GM18870 (cell line): ENCODE data around the gene ARHGAP23.
"Not testable (repeated sequence)": the region's sequence is repeated elsewhere in the genome, so short reads cannot be mapped to it uniquely, and the experiment has no call there.

ENCODE experiments used
- ATAC-seq: cut with Tn5 transposase; IDR thresholded peaks from one replicate; pipeline ENCODE4 v1.9.1; 2021; ENCODE audit warnings: moderate library complexity; ENCODE audit not compliant: unreplicated experiment

ARHGAP23 gene

DNA sequence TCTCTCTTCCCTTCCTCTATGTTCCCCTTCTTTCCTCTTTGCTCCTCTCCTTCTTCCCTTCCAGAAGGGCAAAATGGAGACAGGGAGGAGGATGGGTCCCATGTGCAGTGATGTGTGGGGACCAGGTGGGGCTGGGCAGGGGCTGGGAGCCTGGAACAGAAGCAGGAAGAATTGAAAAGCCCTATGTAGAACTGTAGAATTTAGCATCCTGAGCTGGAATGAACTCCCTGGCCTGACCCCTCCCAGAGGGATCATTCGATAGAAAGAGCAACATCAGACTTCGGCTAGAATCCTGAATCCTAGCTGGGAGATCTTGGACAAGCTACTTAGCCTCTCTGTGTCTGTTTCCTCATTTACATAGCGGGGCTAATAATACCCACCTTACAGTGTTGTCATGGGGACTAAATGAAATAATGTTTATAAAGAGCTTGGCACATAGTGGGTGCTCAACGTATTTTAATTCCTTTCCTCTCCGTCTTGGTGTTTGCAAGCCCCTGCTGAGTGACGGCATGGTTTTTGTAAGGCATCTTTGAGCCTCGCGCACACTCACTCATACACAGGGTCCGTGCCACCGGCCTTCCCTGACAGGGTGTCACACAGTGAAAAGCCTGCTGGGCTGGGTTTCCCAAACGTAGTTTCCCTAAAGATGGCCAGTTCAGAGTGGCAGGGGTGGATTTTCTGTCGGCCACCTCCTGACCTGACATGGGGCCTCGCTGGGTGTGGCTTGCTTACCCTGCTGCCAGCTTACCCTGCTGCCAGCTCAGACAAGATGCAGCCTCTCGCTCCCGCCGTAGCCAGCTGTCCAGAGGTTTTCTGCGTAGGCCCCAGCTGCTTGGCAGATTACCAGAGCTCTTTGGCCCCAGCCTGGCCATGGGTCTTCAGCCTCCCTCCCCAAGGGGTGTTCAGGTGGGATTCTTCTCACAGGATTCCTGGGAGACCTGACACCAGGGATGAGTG, 6.1 kb upstream of the ARHGAP23 start:
- no peak for ATAC-seq

DNA sequence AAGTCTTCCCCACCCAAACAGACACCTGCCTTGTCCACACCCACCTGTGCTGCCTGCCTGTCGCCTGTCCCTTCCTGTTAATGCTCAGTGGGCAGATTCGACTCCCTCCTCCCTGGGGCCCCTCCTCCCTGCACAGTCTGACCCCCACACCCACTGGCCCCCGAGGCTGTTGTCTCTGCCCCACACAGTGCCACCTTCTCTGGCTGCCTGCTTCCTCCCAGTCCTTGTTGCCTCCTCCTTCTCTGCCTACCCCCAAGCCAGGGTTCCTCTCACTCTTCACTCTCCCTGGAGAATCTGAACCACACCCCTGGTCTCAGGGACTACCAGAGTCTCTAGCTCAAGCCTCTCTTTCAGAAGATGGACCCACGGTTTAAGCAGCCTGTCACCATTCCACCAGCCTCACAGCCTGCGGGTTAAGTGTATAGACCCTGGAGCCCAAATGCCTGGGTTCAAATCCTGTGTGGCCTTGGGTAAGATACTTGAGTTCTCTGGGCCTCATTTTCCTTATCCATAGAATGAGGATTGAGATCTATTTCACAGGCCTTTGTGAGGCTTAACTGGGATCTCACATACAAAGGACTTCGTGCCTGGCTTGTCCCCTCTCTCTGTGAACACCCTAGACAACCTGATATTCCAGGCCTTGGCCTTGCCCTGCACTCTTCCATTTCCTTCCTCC, 3.8 kb upstream of the ARHGAP23 start:
- no peak for ATAC-seq

DNA sequence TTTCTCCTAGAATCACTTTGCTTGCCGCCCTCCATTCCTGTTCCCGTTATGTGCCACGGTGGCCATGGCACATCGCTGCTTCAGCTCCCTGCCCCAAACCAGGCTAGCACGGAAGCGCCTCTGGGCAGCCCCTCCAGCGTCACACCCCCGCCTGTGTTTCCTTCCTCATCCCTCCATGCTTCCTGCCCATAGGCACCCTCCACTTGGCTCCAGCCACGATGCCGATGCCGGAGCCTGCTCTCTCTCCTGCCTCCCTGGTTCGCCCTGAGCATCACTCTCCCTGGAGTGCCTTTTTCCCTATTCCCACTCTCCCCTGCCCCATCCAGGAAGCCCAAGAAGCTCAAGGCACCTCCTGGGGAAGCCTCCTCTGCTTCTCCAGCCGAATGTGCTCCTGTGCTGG, 3.2 kb upstream of the ARHGAP23 start:
- ATAC-seq = no peak

DNA sequence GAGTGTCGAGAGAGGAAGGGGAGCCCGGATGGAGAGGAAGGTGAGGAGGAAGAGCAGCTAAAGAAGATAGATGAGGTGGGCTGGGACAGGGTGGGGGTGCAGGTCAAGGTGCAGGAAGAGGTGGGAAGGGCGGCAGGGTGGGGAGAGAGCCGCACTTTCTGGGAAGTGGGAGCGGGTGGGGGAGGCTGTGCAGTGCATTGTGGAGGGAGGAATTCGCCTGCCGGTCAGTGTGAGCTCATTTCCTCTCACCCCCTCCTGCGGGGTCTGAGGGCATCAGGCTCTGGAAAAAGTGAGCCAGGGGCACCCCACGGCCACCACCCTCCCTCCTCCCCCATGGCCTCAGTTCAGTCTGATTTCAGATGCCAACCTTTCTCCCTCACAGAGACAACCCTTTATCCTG, 2.5 kb upstream of the ARHGAP23 start:
- ATAC-seq = no peak

DNA sequence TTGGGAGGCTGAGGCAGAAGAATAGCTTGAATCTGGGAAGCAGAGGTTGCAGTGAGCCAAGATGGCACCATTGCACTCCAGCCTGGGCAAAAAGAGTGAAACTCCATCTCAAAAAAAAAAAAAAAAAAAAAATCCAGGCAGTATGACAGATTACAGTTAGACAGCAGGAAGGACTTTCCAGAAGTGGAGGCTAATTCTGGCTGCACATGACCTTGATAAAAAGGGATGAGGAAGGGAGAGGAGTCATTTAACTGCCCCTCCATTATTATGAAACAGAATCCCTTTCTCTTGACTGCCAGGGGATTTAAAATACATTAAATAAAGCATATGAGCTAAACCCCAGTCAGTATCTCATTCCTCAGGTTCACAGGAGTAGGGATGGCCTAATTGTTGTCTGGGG, 1.8 kb upstream of the ARHGAP23 start:
- ATAC-seq = no peak

DNA sequence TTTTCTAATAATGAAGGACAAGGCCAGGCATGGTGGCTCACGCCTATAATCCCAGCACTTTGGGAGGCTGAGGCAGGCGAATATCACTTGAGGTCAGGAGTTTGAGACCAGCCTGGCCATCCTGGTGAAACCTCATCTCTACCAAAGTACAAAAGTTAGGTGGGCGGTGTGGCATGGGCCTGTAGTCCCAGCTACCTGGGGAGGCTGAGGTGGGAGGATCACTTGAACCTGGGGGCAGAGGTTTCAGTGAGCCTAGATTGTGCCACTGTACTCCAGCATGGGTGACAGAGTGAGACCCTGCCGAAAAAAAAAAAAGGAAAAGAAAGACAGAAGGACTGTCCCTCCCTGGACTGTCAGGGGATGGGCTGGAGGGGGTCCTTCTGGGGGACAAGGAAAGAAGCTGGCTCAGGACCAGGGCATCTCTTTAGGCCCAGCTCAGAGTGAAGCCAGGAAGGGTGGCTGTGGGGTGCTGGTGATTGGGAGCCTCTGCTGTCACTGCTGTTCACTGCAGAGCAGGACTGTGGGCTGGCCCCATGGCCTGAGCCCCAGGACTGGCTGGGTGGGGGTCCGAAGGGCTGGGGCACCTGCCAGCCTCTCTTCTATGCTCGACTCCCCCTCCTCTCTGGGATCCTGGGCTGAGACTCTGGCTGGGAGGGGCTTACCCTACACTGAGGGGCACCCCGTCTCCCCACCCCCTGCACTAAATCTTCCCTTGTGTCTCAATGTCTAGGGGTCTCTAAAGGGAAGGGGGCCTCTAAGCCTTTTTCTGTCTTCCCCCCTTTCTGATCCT, 909 bp upstream of the ARHGAP23 start:
- ATAC-seq = no peak

DNA sequence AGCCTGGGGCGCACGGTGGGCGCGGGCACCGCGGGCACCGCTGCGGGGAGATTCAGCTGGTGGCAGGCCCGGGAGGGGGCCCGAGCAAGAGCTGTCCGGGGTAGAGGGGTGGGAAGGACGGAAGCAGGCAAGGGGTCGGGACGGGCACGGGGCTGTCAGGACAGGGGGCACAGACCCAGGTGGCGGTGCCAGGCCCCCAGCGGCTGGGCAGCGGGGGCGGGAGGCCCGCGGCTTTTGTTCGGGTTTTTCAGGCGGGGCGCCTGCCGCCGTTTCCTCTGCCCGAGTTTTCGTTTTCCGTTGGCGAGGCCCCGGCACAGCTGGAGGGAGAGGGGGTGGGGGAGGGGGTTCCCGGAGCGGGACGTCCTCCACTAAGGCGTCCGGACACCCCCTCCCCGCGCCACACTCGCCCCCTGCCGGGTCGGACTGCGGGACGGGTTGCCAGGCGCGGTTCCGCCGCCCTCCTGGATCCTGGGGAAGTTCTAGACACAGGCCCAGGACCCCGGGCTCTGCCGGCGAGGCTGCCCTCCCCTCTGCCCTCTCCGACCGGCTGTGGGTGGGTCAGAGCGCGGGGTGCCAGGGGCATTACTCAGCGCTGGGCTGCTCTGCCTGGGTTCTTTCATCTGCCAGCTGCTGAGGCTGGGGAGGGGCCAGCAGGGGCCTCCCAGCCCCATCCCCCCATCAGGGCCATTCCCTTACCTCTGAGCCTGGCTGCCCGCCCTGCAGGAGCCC, 543 bp downstream of the ARHGAP23 start:
- ATAC-seq = no peak

DNA sequence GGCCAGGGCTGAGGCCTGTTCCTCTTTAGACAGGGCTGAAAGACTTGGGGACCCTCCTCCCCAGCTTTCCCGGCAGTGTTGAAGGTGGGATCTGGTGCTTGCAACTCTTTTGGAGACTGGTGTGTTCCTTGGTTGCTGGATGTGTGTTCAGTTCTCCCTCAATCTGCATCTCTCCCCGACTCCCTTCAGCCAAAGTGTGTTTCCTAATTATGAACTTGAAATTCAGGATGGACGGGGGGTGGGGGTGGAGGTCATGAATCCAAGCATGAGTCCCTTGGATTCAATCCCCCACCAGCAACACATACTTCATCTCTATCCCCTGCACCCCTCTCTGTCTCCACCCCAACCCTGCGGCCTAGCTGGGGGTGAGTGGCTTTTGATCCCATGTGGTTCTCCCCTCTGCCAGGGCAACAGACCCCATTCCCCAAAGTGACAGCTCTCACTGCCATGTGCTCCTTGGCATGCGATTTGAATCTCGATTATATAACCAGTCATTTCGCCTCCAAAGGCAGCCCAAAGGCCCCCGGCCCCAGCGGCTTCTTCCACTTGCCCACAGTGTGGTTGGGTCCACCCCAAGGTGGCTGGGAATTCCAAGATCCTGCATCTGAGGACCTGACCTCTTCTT, 1.3 kb downstream of the ARHGAP23 start:
- no peak for ATAC-seq

DNA sequence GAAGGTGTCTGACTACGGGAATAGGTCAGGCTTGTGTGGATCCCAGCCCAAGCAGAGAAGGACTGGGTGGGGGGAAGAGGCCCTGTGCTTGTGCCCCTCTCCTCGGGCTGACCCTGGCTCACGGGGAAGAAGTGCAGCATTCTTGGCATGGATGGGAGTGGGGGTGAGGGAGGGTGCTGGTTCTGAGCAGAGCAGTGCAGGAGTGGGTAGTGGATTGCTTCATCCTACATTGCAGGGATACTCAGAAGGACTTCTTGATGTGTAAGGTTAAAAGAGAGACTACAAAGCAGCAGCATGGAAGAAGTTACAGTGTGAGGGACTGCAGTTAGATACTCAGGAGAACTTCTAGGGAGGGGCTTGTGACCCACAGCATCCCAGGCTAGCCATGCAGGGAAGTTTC, 2.1 kb downstream of the ARHGAP23 start:
- ATAC-seq = no peak

DNA sequence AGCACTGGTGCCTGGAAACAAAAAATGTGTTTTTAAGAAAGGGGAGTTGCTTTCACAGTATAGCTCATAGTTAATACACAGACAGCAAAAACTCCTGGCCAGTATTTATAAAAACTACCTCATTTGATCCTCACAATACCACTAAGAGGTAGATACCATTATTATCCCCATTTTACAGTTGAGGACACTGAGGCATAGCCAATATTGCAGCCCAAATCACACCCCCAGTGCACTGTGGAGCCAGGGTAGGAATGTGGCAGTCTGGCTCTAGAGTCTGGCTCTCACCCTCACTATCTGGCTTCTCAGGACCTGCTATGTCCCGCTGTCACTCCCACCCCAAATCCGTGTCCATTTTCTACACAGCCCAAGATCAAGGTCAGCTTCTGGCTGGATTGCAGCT, 2.6 kb downstream of the ARHGAP23 start:
- ATAC-seq = no peak

DNA sequence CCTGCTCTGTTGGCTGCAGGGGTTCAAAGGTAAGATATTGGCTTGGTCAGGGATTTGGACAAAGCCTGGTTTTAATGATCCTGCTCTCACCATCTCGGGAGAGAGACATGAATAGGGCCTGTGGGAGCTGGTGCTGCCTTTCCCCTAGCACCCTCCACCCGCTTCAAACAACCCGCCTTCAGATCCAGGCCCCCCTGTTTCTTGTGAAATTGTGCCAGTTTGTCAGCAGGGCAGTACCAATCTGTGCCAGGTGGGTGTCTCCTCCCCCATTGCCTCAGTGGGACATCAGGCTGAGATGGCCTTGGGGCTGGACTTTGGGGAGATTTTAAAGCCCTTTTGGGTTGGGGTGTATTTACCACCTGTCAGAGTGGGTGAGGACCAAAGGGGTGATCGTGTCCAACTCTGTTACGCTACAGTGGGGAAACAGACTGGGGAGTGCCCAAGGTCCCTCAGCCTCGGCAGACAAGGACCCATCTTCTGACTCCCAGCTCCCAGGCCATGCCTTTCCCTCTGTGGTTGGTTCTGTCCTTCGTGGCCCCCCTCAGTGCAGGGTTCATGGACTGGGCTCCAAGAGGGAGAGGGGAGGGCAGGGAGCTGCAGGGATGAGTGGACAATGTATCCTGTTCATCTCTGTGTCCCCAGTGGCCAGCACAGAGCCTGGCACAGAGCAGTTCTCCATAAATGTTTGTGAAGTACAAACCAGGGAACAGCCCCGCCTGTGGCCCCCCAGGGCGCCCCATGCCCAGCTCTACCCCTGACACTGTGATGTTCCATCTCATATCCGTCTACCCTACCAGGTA, 3.3 kb downstream of the ARHGAP23 start:
- no peak for ATAC-seq

DNA sequence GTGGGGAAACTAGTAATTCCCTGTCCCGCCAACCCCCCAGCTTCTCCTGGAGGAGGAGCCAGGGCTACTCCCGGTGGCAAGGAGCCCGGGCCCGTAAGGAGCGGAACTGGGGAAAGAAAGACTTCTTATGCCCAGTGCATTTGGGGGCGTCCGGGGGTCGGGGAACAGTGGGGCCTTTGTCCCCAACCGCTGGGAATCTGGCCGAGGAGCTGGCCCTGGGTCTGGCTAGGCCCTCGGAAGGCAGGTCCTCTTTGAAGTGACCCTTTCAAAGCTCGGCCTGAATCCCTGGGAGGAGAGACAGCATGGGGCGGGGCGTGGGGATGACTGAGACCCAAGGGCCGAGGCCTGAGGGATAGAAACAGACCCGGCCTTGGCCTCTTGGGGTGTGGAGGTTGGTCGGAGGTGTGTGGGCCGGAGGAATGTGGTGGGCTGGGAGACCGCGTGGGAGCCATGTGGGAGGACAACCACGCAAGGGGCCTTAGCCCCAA, 6.0 kb downstream of the ARHGAP23 start:
- no peak for ATAC-seq

DNA sequence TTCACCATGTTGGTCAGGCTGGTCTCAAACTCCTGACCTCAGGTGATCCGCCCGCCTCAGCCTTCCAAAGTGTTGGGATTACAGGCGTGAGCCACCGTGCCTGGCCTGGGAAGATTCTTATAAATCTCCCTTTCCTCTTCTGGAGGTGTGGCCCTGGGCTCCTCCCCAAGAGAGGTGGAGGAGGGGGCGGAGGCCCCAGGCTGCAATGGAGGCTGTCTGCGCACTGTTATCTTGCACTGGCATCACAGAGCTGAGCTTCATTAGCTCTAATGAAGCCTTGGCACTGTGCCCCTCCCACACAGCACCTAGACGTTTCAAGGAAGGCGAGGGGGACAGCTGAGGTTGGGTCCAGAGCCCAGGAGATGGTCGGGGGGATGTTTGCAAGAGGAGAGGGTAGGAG, 7.5 kb downstream of the ARHGAP23 start:
- ATAC-seq = no peak

DNA sequence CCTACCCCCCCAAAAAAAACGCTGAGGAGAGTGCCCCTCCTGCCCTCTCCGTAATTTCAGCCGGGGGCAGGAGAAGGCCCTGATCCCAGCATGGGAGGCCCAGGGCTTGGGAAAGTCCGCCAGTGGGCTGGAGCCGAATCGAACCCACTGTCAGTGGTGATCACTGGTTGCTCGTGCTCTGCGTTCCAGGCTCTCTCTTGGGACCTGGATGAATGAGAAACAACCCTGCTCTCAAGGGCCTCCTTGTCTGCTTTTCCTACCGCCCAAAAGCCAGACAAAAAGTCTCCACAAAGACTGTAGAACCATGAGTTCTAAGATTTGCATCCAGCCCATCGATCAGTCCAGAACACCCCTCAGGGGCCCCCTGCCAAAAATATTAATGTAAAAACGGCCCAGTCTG, 8.1 kb downstream of the ARHGAP23 start:
- ATAC-seq = no peak

DNA sequence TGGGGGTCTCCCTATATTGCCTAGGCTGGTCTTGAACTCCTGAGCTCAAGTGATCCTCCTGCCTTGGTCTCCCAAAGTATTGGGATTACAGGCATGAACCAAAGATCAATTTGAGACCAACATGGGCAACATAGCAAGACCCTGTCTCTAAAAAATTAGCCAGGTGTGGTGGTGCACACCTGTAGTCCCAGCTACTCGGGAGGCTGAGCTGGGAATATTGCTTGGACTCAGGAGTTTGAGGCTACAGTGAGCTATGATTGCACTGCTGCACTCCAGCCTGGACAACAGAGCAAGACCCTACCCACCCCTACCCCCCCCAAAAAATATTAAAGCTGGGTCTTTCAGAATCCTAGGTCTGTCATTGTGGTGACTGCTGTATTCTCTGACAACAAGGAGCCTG, 9.0 kb downstream of the ARHGAP23 start:
- not testable (repeated sequence) for ATAC-seq

DNA sequence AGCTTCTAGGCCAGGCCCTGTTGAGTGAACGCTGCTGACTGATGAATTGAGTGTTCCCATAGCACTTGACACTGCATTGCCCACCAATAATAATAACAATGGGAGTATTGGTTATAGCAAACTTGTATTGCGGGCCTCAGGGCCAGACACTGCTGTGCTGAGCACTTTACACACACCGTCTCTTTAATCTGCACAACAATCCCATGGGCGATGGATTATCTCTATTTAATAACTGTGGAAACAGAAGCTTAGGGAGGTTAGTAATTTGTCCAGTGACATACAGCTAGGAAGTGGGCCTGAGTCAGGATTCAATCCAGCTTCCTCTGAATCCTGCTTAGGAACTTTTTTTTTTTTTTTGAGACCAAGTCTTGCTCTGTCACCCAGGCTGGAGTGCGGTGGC, 11.2 kb downstream of the ARHGAP23 start:
- no peak for ATAC-seq

DNA sequence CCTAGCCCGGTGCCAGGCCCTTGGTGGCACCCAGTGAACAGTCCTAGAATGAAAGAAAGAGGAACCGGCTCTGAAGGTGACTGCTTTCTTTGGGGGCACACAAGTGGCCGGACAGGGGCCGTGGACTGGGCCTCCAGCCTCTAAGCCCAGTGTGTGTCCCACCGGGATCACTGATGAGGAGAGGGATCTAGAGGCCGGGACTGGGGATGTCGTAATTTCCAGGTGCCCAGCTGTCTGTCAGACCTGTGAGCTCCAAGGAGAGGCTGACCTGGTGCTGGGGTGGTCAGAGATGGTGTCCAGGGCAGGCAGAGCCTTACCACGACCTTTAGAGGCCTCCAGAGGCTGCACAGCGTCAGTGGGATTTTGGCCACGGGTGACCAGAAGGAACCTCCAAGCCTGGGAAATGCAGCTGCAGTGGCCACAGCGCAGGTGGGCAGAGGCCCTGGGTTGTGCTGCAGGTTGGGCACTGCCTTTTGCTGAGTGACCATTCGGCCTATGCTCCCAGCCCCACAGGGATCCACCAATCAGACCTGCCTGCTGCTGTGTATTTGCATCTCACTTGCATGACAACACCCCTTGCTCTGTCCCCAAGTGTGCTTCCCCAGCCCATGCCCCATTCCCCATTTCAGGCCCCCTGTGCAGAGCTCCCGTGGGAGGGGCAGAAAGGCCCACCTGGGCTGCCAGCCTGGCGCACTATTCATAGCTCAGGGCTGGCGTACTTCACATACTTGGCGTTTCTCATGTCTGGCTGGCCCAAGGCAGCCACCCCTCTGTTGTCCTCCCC, 12.5 kb downstream of the ARHGAP23 start:
- ATAC-seq = no peak

DNA sequence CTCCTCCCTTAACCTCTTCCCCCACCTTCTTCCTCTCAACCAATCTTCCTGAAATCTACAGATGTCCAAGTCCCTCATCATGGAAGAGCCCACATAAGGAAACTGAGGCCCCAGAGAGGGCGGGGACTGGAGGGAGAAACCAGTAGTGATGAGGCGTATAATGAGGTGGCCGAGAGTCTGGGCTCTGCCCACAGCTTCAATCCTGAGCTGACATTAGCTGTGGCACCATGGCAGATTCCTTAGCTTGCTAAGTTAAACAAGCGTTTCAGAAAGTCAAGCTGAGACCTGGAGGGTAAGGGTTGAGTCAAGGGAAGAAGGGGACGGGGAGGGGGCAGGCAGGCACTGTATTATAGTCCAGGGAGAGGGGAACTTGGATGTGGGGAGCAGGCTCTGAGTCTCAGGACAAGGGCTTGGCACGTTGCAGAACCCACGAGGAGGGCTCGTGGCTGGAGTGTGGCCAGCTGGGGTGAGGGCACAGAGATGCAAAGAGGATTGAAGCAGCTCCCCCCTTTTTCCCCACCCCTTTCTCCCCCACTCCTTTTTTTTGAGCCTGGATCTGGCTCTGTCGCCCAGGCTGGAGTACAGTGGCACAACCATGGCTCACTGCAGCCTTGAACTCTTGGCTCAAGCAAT, 13.3 kb downstream of the ARHGAP23 start:
- ATAC-seq = no peak
